GM19452 (cell line): ENCODE measurements around the gene CFAP46.
"Not testable (repeated sequence)": the region's sequence is repeated elsewhere in the genome, so short reads cannot be mapped to it uniquely, and the experiment has no call there.

Experiments used
- ATAC-seq: cut with Tn5 transposase; IDR thresholded peaks from one replicate; pipeline ENCODE4 v1.9.1; 2021; ENCODE audit not compliant: unreplicated experiment

CFAP46 gene

DNA sequence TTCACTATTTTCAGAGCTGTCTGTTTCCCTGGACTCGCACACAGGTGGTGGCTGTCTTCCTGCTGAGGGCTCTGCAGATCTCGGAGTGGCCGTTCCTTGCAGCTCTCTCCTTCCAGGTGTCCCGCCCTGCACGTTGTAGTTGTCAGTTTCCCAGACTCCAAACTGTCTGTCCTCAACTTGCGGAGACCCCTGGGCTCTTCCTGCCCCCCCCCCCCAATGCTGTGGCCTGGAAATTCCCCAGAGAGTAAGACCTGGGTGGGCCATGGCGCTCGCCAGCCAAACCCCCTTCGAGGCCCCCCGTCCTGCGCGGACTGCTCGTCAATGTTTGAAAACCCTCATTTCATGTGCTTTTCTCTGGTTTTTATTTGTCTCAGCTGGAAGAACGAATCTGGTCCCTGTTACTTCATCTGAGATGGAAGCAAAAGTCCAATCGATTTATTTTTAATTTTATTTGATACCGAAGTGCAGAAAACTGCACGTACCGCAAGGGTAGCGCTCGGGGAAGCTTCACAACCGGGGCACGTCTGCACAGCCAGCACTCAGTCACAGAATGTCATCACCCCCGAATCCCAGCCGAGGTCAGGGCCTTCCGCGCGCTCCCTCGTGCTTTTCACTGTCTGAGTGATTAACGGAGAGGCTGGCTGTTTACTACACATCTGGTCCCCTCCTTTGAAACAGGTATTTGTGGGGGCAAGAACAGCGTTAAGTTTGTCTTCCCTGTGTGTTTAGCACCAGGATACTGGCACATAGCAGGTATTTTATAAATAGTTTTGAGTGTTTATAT is 110.0 kb downstream of the CFAP46 start:
- no peak for ATAC-seq

DNA sequence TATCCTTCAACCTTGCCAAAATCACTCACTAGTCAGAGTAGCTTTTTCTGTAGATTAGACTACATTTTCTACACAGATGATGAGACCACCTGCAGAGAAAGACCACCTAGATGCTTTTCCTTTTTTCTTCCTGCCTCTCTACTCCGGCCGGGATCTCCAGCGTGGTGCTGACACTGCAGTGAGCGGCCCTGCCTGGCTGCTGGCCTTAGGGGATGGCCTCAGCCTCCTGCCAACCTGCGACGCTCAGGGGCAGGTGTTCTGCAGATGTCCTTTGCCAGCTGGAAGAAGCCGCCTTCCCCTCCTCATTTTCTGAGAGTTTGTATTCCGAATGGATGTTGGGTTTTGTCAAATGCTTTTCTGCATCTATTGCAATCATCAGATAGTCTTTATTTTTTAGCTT is 113.0 kb downstream of the CFAP46 start:
- ATAC-seq, result no peak

DNA sequence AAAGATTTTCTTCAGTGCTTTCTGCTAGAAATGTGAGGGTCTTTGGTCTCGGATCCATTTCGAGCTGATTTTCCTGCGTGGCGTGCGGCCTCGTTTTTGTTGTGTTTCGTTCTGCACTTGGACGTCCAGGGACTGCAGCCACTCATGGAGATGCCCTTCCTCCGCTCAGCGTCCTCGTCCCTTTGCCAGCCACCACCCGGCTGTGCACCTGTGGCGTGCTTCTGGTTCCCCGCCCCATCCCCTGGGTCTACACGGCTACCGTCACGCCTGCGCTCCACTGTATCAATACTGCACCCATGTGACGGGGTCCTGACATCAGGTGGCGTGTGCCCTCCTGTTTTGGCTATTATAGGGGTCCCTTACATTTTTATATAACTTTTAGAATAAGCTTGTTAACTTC is 113.7 kb downstream of the CFAP46 start:
- ATAC-seq, result no peak

DNA sequence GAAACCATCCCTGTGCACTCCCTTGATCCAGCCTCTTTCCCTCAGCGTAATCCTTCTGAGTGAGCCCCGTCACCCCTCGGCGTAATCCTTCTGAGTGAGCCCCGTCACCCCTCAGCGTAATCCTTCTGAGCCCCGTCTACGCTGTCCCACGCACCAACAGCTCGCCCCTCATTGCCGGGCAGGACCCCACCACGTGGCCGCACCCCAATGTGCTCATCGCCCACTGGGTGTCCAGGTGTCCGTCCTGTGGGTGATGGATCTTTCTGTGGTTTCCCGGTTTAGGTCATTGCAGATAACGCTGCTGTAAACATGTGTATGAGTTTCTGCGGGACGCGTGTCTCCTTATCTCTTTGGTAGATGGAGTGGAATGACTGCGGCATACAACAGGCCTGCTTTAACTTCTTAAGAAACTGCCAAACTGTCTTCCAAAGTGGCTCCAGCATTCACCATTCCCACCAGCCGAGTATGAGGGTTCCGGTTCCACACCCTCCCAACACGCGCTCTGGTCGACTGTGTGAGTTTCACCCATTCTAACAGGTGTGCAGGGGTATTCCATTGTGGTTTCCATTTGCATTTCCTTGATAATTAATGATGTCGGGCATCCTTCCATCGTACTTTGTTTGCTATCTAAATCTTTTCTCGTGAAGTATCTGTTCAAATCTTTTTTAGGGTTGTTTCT is 114.4 kb downstream of the CFAP46 start:
- ATAC-seq, result no peak

DNA sequence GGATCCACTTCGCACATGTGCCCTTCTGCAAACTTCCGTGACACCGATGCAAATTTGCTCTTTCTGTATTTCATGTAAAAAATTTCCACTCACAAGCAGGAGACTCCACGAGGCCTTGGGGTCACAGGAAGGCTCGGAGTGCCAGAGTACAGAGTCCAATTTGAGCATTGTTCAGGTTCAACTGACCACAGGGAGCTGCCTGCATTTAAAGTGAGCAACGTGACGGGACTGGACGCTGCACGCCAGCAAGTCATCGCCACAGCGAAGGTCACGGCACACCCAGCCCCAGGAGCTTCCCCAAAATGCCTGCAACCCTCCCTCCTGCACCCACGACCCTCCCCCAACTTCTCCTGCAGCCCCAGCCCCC is 115.0 kb downstream of the CFAP46 start:
- no peak for ATAC-seq

DNA sequence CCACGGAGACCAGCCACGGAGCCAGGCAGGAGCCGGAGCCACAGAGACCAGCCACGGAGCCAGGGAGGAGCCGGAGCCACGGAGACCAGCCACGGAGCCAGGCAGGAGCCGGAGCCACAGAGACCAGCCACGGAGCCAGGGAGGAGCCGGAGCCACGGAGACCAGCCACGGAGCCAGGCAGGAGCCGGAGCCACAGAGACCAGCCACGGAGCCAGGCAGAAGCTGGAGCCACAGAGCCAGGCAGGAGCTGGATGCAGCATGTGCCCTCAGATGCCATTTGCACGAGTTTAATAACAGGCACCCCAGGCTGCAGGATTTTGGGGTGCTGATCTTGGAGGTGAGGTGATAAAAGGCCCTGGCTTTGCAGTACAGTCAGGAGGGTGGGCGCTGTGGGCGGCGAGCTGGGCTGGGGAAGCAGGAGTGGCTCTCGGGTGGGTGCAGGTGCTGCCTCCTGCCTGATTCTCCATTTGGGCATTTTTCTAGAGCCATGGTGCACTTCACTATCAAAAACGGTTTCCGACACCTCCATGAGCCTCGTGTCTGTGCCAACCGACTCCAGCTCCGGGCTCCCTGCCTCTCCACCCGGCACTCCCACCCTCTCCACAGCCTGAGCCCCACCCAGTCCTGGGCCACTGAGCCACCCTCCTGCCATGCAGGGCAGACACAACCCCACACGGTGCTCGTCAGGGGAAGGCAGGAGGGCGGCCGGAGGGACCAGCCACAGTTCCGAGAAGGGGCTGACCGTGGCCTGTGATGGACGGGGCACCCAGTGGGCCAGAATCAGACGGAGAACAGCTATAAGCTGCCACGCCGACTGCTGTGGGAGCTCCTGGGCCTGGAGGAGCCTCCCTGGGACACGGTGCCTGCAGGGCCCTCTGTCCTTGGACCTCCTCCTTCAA is 115.6 kb downstream of the CFAP46 start:
- no peak for ATAC-seq

DNA sequence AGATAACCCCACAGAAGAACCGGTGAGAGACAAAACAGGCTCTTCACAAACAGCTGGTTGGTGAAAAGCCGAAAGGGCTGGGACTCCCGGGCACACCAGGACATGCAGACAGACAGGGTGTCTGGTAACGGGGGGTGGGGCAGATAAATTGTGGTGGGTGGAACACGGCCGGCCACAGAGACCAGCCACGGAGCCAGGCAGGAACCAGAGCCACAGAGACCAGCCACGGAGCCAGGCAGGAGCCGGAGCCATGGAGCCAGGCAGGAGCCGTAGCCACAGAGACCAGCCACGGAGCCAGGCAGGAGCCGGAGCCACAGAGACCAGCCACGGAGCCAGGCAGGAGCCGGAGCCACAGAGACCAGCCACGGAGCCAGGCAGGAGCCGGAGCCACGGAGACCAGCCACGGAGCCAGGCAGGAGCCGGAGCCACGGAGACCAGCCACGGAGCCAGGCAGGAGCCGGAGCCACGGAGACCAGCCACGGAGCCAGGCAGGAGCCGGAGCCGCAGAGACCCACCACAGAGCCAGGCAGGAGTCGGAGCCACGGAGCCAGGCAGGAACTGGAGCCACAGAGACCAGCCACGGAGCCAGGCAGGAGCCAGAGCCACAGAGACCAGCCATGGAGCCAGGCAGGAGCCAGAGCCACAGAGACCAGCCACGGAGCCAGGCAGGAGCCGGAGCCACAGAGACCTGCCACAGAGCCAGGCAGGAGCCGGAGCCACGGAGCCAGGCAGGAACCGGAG is 116.4 kb downstream of the CFAP46 start:
- ATAC-seq, result not testable (repeated sequence)

DNA sequence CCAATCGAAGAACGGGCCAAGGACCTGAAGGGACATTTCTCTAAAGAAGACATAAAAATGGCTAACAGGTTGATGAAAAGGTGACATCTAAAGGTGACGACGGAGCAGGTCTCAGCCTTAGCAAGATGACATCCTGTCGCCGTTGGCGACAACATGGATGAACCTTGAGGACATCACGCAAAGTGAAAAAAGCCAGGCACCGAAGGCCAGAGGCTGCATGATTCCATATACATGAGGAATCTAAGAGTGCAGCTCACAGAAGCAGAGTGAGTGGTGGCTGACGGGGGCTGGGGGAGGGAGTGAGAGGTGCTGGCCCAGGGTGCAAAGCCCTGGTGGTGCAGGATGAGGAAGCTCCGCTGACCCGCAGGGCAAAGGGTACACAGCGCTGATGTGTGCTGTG is 122.3 kb downstream of the CFAP46 start:
- ATAC-seq, result no peak

DNA sequence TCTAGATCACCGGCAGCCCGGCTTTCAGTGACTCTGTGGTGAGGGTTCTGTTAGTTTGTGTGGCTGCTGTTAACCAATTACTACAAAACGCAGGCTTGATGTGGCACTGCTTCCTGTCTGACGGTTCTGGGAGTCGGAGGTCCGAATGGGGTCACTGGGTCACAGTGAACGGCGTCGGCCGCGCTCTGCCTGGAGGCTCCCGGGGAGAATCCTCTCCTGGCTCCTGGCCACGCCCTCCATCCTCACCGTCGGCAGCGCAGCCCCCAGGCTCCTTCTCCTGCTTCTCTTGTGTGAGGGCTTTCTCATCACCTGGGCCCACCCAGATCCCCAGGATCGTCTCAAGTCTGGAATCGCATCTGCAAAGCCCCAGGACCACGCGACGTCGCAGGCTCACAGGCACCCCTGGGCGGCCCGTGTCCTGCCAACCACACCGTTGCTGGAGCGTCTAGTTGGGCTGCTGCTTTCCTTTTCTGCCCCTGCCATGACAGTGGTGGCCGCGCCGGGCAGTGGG is 124.6 kb downstream of the CFAP46 start:
- no peak for ATAC-seq

DNA sequence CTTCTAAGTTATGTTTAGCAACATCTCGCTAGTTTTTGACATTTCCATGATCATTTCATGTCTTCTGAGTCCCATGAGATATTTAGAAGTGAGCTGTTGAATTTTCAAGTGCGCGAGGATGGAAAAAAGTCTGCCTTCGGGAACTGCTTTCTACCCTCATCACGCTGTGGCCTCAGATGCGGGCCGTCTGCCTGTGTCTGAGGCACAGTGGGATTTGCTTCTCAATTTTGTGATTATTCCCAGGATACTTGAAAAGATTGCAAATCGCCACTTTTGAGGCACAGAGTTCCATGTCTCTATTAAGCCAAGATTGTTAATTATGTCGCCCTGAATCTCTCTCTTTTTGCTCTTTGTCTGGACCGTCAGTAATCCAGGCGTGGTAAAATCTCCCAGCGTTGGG is 125.7 kb downstream of the CFAP46 start:
- ATAC-seq, result no peak

DNA sequence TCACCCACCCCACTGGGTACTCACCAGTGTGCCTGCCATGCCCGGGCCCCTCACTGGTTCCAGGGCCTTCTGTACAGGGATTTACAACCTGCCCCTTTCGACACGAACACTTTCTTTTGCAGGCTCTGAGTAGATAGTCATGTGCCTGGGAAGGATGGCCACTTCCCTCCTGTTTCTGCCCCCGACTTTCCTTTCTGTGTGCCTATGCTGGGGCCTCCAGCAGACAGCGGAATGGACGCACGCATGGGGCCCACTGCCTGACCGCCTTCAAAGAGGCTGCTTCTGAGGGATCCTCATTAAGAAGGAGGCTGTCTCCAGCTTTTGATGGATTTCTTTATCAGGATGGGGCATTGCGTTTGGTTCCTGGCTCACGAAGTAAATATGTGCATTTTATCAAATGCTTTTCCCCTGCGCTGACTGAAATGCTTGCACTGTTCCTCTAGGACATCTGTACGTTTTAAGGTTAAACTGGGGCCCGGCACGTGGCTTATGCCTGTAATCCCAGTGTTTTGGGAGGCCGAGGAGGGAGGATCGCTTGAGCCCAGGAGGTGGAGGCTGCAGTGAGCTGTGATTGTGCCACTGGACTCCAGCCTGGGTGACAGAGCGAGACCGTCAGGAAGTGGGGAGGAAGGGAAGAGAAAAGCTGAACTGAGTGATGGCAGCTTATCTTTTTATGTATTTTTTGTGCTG is 127.1 kb downstream of the CFAP46 start:
- ATAC-seq, result no peak

DNA sequence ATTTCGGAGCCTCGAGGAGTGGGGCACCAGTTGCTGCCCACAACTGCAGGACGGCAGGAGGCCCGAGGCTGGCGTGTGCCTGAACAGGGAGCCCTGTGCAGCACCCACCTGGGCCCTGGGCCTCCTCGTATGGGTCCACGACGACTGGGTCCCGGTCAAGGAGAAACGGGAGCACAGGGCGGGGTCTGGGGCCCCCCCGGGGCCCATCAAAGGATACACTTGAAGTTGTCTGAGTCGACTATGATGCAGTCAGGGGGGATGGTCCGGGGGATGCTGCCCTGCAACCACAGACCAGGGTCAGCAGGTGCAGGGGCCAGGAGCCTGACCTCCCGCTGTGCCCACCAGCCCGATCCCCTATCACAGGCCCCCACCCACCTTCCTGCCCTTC is 127.9 kb downstream of the CFAP46 start:
- ATAC-seq, result no peak

DNA sequence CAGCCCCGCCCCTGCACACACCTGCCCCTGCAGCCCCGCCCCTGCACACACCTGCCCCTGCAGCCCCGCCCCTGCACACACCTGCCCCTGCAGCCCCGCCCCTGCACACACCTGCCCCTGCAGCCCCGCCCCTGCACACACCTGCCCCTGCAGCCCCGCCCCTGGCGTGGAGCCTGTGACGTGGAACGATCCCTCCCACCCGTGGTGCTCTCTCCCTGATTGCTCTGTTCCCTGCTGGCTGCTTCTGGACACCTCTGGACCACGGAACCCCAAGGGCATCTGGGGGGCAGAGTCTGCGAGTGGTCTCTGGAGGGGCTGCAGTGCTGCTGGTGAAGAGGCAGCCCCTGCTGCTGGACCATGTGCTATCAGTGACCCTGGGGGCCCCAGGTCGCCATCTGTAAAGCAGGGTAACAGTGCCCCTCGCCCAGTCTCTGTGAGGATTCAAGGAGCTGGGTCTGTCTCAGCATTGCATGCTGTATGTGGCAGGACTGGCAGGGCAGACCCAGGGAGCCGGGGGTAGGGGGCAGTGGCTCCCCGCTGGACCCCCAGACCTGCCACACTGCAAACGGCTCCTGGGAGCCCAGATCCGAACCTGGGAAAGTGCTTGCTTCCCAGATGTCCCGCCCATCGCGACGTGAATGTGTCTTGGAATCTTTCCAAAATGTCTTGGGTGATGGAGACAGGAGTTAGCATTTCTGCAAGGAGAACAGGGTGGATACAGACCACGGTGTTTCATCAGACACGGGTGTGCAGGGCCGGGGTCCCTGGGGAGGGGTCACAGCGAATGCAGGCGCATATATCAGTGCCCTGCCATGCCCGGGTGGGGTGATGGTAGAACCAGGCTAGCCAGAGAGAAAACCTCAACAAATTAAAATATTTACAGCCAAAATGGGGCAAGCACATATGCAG is 128.6 kb downstream of the CFAP46 start:
- no peak for ATAC-seq

DNA sequence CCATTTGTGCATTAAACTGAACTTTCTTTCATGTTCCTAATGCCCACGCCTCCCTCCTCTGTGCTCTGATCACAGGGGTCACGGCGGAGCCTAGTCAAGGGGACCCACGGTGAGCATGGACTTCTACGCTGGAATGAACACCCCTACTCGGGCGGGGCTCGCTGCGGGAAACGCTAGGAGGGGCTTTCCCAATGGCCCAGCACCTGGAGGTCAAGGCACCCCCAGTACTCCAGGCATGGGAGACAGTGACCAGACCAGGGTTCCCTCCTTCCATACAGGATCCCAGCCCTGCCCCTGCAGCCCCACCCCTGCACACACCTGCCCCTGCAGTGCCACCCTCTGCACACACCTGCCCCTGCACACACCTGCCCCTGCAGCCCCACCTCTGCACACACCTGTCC is 129.4 kb downstream of the CFAP46 start:
- no peak for ATAC-seq

DNA sequence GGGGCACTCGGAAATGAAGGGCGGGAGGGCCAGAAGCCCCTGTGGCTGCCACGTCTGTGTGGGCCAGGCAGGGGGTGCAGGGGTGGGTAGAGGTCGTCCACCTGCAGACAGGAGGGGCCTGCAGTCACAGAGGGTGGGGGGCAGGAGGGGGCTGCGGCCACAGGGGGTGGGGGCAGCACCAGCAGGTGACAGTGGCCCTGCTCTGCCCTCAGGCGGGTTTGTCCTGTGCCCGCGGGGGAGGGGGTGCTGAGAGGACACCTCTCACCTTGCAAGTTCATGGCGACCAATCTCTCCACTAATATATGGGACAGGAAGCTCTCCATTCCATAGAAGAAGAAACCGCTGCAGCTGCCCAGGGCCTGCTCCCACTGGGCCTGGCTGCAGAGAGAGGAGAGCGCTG is 129.8 kb downstream of the CFAP46 start:
- ATAC-seq, result no peak

DNA sequence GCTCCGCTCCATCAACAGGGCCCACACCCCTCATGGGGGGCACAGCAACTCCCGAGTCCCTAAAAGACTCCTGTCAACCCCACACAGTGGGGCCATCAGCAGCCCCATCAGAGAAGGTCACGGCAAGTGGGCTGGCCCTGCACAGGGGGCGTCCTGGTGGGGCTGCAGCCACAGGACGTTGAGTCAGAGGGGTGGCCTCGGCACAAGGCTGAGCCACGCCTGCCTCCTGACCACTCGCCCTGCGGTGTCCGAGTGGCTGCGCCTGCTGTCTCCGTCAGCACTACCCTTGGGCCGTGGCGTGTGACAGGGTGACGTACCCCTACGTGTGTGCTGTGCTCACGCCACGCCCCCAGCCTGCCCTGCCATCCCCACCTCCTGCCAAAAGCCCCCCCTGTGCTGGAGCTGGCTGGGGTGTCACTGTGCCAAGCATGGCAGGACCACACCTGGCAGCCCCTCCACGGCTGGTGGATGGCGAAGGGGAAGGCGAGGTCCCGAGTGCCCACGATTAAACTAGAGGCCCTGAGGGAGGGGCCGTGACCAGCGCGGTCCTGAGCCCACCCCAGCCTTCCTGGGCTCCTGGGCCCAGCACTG is 130.4 kb downstream of the CFAP46 start:
- no peak for ATAC-seq

DNA sequence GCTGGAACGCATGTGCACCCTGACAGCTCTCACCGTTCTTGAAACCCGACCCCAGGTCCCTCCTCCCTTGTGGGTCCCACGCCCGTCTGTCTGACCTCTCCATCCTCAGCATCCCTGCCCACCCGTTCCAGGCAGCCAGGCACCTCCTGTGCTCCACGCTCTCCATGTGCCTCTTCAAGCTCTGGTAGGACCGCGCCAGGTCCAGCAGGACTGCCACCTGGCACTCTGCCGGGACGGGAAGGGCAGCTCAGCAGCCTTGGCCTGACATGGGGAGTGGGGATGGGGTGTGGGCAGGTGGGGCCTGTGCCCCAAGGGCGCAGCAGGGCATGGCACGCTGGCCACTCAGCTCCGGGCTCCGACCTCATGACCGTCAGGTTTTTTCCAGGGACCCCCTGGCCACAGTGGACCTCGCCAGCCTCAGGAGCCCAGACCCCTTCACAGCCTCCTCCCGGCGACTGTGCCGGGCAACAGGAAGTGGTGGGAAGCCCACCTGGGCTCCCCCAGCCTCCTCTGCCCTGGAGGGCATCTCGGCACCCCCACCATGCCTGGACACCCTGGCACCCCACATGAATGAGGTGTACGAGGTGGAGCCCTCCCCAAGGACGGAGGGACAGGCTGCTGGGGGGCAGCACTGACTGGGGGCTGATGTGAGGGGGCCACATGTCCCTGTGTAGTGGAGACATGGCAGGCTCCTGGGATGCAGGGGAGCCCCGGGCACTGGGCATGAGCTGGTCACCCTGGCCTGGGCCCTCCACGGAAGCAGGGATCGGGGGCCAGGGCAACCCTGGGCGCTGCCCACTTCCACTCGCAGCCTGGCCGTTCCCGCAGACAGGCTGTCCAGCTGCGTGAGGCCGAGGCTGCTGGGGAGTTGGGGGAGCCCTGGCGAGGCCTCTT is 131.3 kb downstream of the CFAP46 start:
- no peak for ATAC-seq
